Panc1 (cell line): ENCODE data around the gene TRNP1. TPM values are rescaled to one million over a fixed set of nuclear protein-coding genes. Genes with fewer than 3 reads are reported as not detected.

Source experiments
- ATAC-seq: fragments of 200-7000 bp; cut with Tn5 transposase; 2 replicates; pipeline ENCODE4 v1.9.1; 2020; ENCODE audit warnings: mild to moderate bottlenecking, moderate library complexity
- BruUV-seq: library from RNA; stranded (reverse); fragments of 400-500 nt; replicated peaks from 2 replicates; lab custom pipeline; 2021; lab: Mats Ljungman, UMichigan
- CTCF ChIA-PET: fragments of 300-600 bp; sonication (Branson Sonifier 250); formaldehyde crosslinking; loops from one replicate; lab custom pipeline; 2022; ENCODE audit warnings: antibody characterized with exemption; lab: Charles Lee
- POLR2A ChIA-PET: fragments of 300-600 bp; sonication (Branson Sonifier 250); formaldehyde crosslinking; loops from one replicate; lab custom pipeline; 2022; ENCODE audit warnings: antibody characterized with exemption; lab: Charles Lee
- DNase-seq: peaks from one replicate; pipeline ENCODE4 v3.0.0-alpha.2; 2010; ENCODE audit warnings: low read depth, low spot score
- H3K27ac ChIP-seq: 2 replicates; pipeline ENCODE4 v1.5.1; 2011; ENCODE audit warnings: mild to moderate bottlenecking, low read length, inconsistent platforms
- H3K27me3 ChIP-seq: fragments of 200-500 bp; sonication (Bioruptor generic); 2 replicates; pipeline ENCODE4 v1.6.0; 2014; ENCODE audit warnings: low read length, inconsistent platforms; ENCODE audit not compliant: control insufficient read depth, insufficient read depth
- H3K36me3 ChIP-seq: fragments of 200-500 bp; sonication (Bioruptor generic); 2 replicates; pipeline ENCODE4 v1.5.1; 2014; ENCODE audit warnings: inconsistent platforms, mild to moderate bottlenecking, low read length, moderate library complexity; ENCODE audit not compliant: control insufficient read depth, insufficient read depth
- H3K4me1 ChIP-seq: 2 replicates; pipeline ENCODE4 v1.5.1; 2011; ENCODE audit warnings: inconsistent platforms, mild to moderate bottlenecking, low read length, moderate library complexity; ENCODE audit not compliant: control insufficient read depth, insufficient read depth
- H3K4me3 ChIP-seq, 2 experiments: 2 replicates each; pipeline ENCODE4 v1.5.1; 2011 to 2012; ENCODE audit warnings: low read depth in 2 of 2, low read length in 2 of 2, mild to moderate bottlenecking in 2 of 2, inconsistent platforms in 1 of 2, moderate library complexity in 1 of 2
- H3K9me3 ChIP-seq: fragments of 200-500 bp; sonication (Bioruptor generic); 2 replicates; pipeline ENCODE4 v1.5.1; 2014; ENCODE audit warnings: low read depth, mild to moderate bottlenecking, inconsistent platforms, low read length, moderate library complexity; ENCODE audit not compliant: control insufficient read depth, insufficient read depth
- CTCF ChIP-seq: fragments of 450-650 bp; IDR thresholded peaks from 2 replicates; pipeline ENCODE4 v1.5.1; 2017; ENCODE audit warnings: mild to moderate bottlenecking
- POLR2AphosphoS5 ChIP-seq: IDR thresholded peaks from 2 replicates; pipeline ENCODE4 v1.6.1; 2012; ENCODE audit warnings: mild to moderate bottlenecking, low read depth, low read length, moderate library complexity
- REST ChIP-seq, 2 experiments: IDR thresholded peaks; 2 replicates each; pipeline ENCODE4 v1.6.1; 2011 to 2012; ENCODE audit warnings: low read depth in 2 of 2, control low read depth in 1 of 2, low read length in 1 of 2, mild to moderate bottlenecking in 1 of 2, moderate library complexity in 1 of 2; ENCODE audit not compliant: insufficient read depth in 1 of 2
- SIN3A ChIP-seq: IDR thresholded peaks from 2 replicates; pipeline ENCODE4 v1.6.1; 2012; ENCODE audit warnings: low read depth, mild to moderate bottlenecking, low read length, moderate library complexity, borderline replicate concordance; ENCODE audit not compliant: insufficient read depth
- TCF7L2 ChIP-seq: IDR thresholded peaks from 2 replicates; pipeline ENCODE4 v1.6.1; 2011; ENCODE audit warnings: mild to moderate bottlenecking, low read depth, low read length, inconsistent platforms
- in situ Hi-C: cut with HindIII; loops from 2 replicates; pipeline ENCODE4 v1.10.0; 2016; ENCODE audit warnings: low sequenced_read_pairs, low pct_unique_long_range_greater_than_20kb
- intact Hi-C: fragments of 100-400 bp; cut with micrococcal nuclease; formaldehyde crosslinking; loops from one replicate; pipeline ENCODE4 v1.10.0; 2022; ENCODE audit not compliant: unreplicated experiment
- total RNA-seq: library from RNA; stranded (reverse); gene quantifications from one replicate; pipeline ENCODE4 v1.2.1, GENCODE V29; 2021; ENCODE audit not compliant: unreplicated experiment

Gene TRNP1
- total RNA-seq, 1 experiment from 2014 or later: 81.2 TPM

GRCh38 chr1:26976621-26977510 lies 16.6 kb upstream of the TRNP1 start:
- DNase-seq (no peak), ATAC-seq (no peak)
- in situ Hi-C loops (no loop called here), intact Hi-C loops (no loop called here)
- no peaks in the 10 kb centered on the region for H3K9me3 ChIP-seq
- no peaks in the 10 kb centered on the region for H3K36me3 ChIP-seq
- BruUV-seq: no TSS peak
- no peak overlapping the region for H3K27ac ChIP-seq
- no peaks in the 10 kb centered on the region for H3K27me3 ChIP-seq
- 0 out of 2 replicates have a peak, but pooled peaks cover 3% of the 10 kb centered on the region for H3K4me1 ChIP-seq
- no peak overlapping the region for H3K4me3 ChIP-seq
- TF ChIP-seq POLR2AphosphoS5: no peak
- no peak for TF ChIP-seq TCF7L2
- TF ChIP-seq CTCF: no peak
- TF ChIP-seq SIN3A: no peak
- no peak for TF ChIP-seq REST (IDR thresholded peaks at IDR 0.05; ENCODE audit: insufficient read depth in 1 of 2, low read depth in 2 of 2, low read length in 1 of 2)
- ChIA-PET POLR2A (no interaction called here), CTCF (no interaction called here)

- Histone ChIP-seq H3K36me3 (no peaks in the 10 kb centered on the region), H3K4me1 (no peaks in the 10 kb centered on the region), H3K4me3 (no peak overlapping the region), H3K9me3 (no peaks in the 10 kb centered on the region), H3K27me3 (no peaks in the 10 kb centered on the region), H3K27ac (no peak overlapping the region)
- intact Hi-C loops (no loop called here), in situ Hi-C loops (no loop called here)
- no peak for TF ChIP-seq REST (IDR thresholded peaks at IDR 0.05; ENCODE audit: insufficient read depth in 1 of 2, low read depth in 2 of 2, low read length in 1 of 2)
- TF ChIP-seq CTCF: no peak
- TF ChIP-seq TCF7L2: no peak
- no peak for TF ChIP-seq SIN3A
- no peak for TF ChIP-seq POLR2AphosphoS5
- BruUV-seq: no TSS peak
- no peak for DNase-seq
- ATAC-seq: no peak
- ChIA-PET CTCF (interaction anchor here (0.7 kb wide), 2 partner anchors 10 to 24 kb away, joined by 3 to 7 read pairs; no protein-coding TSS in a partner anchor), POLR2A (interaction anchor here (0.7 kb wide), 1 partner anchor 19 kb away, joined by 4 read pairs; no protein-coding TSS in a partner anchor)
These were observed 14.6 kb upstream of the TRNP1 start for GRCh38 chr1:26978901-26979300.
